Glomerular endothelial cell (primary cell): ENCODE data around the gene TMEM184B. TPM values are rescaled to one million over a fixed set of nuclear protein-coding genes. Genes with fewer than 3 reads are reported as not detected.
"Not testable (repeated sequence)": the region's sequence is repeated elsewhere in the genome, so short reads cannot be mapped to it uniquely, and the experiment has no call there.

ENCODE experiments used
- DNase-seq: peaks from one replicate; pipeline ENCODE4 v3.0.0-alpha.2; 2011; ENCODE audit warnings: low read depth, low spot score; ENCODE audit errors: extremely low read depth
- total RNA-seq: library from RNA; depleted of rRNA; stranded (reverse); fragments of >200 nt; gene quantifications from 2 replicates; pipeline ENCODE4 v1.2.3, GENCODE V29; 2015

Gene TMEM184B
- total RNA-seq, 1 donor from 2014 or later, result 165 TPM

DNA sequence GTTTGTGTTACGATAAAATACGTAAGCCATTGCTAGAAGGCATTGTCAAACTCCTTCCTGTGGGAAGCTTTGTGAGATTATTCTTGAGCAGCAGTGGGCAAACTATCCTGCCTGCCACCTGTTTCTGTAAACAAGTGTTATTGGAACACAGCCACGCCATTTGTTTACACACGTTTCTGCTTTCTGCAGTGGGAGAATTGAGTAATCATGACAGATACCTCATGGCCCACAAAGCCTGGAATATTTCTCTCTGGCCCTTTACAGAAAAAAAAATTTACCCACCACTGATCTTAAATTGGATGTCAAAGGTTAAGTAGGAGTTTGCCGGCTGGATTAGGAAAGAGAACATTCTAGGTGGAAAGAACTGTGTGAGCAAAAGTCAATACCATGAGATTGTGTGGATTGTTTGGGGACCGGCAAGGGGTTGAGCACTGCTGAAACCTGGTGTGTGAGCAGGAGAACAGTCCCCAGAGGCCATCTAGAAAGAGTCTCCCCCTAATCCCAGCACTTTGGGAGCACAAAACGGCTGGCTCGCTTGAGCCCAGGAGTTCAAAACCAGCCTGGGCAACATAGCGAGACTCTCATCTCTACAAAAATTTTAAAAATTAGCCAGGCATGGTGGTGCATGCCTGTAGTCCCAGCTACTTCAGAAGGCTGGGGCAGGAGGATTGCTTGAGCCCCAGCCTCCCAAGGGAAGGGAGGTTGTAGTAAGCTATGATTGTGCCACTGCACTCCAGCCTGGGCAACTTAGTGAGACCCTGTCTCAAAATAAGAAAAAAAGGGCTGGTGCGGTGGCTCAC lies 85.2 kb downstream of the TMEM184B start:
- no peak for DNase-seq

DNA sequence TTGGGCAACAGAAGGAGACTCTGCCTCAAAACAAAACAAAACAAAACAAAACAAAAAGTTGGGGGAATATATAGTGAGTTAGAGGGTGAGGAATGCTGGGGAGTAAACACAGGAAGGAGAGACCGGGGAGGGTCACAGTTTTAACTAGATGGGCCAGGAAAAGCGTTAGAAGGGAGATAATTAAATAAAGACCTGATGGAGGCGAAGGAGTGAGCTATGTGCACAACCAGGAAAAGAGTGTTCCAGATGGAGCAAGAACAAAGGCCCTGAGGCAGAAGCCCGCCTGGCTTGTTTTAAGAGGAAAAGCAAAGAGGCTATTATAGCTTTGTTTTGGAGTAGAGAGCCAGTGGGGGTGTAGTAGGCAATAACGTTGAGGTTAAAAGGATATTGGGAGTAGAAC lies 86.4 kb downstream of the TMEM184B start:
- no peak for DNase-seq

DNA sequence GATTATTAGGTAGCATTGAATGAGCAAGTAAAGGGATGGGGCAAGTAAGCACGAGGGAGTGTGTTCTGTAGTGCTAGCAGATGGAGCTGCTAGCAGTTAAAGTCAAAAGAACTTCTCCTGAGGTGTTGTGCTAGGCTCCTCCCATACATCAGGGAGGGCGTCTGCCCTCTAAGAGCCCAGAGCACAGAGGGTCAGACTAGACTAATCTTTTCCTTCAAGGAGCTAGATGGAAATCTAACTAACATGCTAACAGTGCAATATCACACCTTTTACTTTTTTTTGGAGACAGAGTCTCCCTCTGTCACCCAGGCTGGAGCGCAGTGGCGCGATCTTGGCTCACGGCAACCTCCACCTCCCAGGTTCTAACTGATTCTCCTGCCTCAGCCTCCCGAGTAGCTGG lies 88.0 kb downstream of the TMEM184B start:
- no peak for DNase-seq

DNA sequence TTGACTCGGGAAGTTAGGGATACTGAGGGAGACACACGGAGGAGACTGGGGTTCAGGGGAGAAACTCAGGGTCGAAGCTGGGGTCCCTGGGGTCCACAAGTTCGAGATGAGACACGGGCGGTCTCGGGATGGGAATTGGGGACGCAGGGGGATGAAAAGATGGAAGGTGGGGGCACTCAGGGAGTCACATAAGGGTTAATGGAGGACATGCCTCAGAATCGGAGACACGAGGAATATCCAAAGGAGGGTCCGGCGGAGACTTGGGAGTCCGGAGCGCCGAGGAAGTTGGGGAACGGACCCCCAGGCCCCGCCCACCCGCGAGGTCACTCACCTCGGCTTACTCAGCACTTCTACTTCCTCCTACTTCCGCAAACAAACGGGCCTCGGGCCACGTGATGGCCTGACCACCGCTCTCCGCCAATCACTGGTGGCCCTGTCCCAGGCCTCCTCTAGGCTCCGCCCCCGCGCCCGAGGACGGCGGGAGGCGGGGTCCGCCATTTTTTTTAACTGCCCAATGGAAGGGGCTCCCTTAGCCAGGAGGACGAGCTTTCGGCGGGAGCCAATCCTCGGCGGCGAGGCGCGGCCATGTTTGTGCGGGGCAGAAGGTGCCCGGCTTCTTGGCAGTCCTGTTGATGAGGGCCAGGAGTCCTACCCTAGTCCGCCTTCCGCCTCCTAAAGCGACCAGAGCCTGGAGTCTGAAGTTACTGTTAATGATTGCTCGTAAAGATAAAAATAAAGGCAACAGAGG lies 91.2 kb downstream of the TMEM184B start, which contains the start of gene PLA2G6:
Gene PLA2G6 (minus strand): TSS at position 378 of the 748 bp plus-strand sequence. CDS start 12,404 bp downstream, outside the sequence.
- peak; percentile 68 for DNase-seq

DNA sequence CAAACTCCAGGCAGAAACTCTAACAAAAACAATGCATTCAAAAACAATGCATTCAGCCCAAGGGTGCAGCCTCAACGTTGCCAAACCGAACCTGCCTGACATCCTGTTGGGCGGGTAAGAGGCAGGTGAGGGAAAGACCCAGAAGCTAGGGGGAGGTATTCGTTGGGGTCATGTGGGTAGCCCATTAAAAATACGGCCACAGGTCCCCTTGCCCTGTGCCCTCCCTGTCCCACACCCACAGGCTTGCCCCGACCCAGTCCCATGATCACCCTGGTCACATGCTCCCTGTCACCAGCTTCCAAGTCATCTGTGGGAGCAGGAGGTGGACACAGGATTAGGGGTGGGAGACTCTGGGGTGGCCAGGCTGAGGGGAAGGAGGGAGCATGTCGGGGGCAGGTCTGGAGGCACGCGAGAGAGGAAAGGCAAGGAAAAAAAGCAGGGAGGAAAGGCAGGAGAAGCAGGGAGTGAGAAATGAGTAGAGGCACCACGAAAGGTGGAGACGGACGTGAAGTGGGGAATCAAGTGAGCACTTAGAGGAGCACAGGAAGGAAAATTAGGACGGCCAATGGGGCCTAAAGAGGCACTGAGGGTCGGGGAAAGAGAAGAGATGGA lies 91.9 kb downstream of the TMEM184B start:
- no peak for DNase-seq

DNA sequence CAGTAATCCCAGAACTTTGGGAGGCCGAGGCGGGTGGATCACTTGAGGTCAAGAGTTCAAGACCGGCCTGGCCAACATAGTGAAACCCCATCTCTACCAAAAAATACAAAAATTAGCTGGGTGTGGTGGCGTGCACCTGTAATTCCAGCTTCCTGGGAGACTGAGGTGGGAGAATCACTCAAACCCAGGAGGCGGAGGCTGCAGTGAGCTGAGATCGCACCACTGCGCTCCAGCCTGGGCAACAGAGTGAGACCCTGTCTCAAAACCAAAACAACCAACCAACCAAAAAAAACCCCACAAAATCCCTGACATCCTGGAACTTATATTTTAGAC lies 94.2 kb downstream of the TMEM184B start:
- DNase-seq, result not testable (repeated sequence)

DNA sequence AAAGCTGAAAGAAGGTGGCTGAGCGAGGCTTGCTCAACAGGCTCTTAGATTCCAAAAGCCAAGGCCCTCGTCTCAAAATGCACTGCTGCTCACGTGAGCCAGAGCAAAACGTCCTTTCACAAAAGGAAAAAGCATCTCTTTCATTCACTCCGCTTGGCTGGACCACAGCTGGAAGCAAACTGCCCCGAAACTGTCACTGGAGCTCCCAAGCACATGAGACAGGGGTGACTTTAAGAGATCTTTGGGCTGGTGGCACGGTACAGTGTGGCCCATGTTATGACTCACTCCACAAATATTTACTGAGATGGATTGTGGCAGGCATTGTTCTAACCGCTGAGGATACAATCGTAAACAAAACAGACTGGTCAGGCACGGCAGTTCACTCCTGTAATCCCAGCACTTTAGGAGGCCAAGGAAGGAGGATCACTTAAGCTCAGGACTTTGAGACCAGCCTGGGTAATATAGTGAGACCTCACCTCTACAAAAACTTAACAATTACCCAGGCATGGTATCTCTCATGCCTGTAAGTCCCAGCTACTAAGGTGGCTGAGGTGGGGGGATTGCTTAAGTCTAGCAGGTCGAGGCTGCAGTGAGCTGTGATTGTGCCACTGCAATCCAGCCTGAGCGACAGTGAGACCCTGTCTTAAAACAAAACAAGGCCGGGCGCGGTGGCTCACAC lies 94.7 kb downstream of the TMEM184B start:
- DNase-seq, result no peak

DNA sequence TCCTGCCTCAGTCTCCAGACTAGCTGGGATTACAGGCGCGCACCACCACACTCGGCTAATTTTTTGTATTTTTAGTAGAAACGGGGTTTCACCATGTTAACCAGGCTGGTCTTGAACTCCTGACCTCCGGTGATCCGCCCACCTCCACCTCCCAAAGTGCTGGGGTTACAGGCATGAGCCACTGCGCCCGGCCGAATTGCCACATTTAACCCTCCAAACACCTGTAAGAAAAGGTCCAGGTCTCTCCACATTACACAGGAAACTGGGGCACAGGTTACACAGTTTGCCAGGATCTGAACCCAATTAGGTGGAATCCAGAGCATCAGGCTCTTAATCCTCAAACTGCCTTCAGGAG lies 95.3 kb downstream of the TMEM184B start:
- not testable (repeated sequence) for DNase-seq

DNA sequence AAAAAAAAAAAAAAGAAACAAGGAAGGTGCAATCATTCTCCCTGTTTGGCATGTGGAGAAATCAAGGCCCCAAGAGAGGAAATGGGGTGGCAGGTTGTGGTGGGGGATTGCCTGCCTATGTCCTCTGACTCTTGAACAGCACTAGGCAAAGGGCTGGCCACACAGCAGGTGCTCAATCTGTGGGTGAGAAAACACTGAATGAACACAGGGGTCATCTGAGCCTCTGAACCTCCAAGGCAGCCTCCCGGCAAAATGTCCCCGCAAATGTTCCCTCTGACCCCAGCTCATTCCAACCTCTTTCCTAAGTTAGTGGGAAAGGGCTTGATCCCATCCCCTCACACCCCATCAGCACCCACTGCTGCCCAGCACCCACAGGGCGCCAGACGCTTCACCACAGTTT lies 95.8 kb downstream of the TMEM184B start:
- DNase-seq, result no peak

DNA sequence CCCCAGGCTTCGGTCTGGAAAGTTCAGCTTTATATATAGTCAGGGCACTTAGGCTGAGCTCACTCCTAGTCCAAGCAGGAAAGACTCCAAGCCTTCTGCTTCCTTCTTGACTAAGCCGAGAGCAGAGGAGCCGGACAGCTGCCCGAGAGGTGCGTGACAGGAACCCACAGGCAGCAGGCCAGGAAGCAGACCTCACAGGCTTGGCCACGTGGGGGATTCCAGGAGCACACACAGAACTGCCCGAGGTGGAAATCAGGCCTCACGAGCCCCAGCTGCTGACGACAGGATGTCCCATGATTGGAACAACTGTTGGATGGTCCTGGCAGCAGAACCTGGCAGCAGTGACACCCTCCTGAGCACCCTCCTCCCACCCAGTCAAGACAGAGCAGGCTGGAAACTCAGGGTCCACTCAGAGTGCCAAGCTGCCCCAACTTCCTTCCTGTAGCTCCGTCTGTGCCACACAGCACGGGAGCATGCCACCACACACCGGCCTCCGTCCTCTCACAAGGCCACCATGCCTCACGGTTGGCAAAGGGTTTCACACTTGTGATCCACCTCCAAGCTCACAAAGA lies 96.6 kb downstream of the TMEM184B start:
- DNase-seq, result peak; percentile 98

DNA sequence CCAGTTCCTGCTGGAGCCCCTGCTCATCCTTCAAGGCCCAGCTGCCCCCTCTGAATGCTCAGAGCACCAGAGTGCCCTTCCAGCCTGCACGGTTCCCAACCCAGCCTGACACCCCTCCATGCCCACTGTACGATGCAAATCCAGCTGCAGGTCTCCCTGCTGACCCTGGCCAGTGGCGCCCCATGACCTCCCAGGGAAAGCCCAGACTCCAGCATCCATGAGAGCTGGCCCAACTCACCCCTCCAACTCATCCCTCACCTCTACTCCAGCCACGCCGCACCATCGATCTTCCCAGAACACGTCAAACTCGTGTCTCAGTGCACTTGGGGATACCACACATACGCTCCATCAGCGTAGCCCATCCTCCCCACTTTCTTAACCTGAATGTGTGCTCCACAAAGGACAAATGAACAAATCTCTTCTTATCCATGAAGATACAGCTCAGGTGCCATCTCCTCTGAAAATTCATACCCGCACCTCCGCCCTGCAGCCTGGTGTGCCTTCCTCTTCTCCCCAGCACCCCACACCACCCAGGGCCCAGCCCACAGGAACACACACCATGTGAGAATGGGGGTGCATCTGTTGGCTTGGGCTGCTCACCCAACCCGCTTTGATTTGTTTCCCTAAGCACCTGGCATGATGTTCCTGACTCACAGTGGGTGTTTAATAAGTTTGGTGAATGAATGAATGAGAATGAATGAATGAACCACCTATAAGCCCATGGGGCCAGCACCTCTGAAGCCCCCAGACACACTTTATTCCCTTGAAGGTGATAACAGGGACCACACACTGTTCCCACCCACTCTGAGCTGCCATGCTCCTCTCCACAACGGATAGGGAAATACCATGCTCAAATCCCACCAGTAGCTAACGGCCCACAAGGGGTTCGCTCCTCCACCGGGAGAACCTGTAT lies 97.3 kb downstream of the TMEM184B start:
- DNase-seq, result no peak

DNA sequence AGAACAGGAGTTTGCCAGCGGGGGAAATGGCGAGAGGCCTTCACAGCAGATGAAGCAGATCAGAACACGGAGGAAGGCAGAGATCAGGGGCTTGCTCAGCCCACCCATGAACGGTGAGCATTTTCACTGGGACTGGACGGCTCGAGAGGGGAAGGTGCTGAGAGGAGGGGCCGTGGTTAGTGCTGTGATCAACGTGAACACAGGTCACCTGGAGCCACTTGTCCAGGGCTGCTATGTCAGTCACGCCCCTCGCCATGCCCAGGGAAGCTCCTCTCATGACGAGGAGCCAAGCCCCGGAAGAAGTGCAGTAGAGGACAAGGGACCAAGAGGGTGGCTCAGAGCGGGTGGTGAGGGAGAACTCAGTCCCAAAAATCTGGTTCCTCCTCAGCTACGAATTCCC lies 98.2 kb downstream of the TMEM184B start:
- DNase-seq, result no peak

DNA sequence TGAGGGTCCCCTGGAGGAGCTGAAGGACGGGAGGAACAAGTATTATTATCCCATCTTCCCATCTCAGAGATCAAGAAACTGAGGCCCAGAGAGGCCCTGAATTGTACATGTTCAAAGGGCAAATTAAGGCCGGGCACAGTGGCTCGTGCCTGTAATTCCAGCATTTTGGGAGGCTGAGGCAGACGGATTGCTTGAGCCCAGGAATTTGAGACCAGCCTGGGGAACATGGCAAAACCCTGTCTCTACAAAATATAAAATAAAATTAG lies 99.2 kb downstream of the TMEM184B start:
- DNase-seq, result no peak

DNA sequence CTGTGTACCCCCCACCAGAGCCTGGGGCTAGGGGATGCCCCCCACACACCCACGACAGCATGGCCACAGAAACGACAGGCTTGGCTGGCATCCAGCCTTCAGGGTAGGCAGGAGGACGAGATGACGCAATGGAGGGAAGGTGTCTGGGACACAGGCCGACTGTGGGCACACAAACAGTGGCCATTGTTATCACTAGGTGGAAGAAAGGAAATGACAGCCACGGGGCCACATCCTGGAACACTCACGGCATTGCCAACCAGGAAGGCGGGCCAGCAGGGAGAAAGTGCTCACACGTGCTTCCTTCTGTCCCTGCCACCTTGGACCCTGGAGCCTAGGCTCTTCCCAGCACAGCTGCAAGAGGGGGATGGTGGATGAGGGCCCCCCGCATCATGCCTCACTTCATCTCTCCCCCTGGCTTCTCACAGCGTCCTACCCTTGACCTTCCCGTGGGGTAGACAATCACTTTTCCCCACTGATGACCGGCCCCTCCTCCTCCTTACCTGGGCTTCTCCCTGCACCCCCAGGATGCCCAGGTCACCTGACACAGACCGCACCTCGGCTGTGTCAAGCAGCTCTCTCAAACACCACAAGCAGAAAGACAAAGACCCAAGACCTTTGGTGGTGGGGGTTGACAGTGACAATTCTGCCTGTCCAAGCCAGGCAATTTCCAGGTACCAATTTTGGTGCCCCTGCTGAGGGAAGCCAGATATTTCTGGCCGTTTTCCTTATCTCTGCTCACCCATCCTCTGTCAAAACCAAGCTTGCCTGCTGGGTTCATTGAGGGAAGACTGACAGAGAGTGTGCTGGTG lies 99.8 kb downstream of the TMEM184B start:
- DNase-seq, result no peak

DNA sequence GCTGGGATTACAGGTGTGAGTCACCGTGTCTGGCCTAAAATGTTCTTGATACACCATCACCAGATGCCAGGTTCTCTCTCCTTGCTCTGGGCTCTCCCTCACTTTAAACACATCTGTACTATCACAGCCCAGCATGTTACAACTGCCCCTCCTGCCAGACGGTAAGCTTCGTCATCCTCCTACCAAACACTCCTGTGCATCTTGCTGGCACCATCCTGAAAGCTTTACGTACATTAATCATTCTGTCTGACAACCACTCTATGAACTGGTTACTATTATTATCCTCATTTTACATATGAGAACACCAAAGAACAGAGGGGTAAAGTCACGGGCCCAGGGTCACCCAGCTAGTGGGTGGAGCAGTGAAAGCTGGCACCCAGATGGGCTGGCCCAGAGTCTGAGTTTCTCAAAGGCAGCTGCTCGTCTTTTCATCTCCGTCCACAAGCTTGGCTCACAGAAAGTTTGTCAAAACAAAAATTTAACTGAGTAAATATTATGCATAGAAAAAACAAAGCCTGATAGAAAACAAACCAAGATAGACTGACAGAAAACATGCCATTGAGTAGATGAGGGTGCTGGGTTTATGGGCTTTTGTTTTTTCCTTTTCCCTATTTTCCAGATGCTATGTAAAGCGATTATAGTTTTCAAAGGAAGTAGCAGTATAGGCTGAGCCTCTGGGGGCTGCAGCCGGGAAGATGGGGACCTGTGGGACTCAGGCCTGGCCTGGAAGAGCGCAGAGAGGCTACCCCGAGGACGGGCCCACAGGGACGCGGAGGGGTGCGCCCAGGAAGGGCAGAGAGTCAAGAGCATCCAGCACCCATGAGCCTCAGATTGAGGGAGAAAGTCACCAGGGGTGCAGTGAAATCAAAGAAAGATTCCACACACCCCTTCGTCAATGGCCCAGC lies 100.6 kb downstream of the TMEM184B start:
- DNase-seq, result no peak

DNA sequence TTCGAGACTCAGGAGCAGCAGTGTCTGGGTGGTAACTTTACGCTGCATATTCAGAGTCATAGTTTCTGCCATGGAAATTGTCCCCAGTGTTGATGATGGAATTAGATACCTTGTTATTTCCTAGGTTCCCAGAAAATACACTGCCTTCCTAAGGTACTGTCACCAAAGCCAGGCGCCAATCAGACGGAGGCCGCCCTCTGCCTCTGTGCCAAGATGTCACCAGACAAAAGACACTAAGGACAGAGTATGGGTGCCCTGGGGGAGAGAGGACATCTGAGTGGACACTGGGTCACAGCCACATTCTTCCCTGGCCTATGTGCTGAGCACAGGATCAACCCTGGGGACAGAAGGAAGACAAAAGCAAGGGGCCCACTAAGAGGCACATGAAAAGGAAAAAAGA lies 102.3 kb downstream of the TMEM184B start:
- DNase-seq, result no peak
